HG02571 (cell line): ENCODE data around the gene SAA2.
"Not testable (repeated sequence)": the region's sequence is repeated elsewhere in the genome, so short reads cannot be mapped to it uniquely, and the experiment has no call there.

ENCODE experiments used
- ATAC-seq: cut with Tn5 transposase; IDR thresholded peaks from one replicate; pipeline ENCODE4 v1.9.1; 2021; ENCODE audit warnings: mild to moderate bottlenecking, moderate library complexity; ENCODE audit not compliant: unreplicated experiment

SAA2 gene

GRCh38 chr11:18197738-18198137, 50.7 kb downstream of the SAA2 start:
- ATAC-seq = not testable (repeated sequence)

GRCh38 chr11:18196532-18196931, 51.9 kb downstream of the SAA2 start:
- no peak for ATAC-seq
